GM19452 (cell line): Measurements from ENCODE around the gene CREB3L2.
"Not testable (repeated sequence)": the region's sequence is repeated elsewhere in the genome, so short reads cannot be mapped to it uniquely, and the experiment has no call there.

Experiments used
- ATAC-seq: cut with Tn5 transposase; IDR thresholded peaks from one replicate; pipeline ENCODE4 v1.9.1; 2021; ENCODE audit not compliant: unreplicated experiment

Gene CREB3L2

DNA sequence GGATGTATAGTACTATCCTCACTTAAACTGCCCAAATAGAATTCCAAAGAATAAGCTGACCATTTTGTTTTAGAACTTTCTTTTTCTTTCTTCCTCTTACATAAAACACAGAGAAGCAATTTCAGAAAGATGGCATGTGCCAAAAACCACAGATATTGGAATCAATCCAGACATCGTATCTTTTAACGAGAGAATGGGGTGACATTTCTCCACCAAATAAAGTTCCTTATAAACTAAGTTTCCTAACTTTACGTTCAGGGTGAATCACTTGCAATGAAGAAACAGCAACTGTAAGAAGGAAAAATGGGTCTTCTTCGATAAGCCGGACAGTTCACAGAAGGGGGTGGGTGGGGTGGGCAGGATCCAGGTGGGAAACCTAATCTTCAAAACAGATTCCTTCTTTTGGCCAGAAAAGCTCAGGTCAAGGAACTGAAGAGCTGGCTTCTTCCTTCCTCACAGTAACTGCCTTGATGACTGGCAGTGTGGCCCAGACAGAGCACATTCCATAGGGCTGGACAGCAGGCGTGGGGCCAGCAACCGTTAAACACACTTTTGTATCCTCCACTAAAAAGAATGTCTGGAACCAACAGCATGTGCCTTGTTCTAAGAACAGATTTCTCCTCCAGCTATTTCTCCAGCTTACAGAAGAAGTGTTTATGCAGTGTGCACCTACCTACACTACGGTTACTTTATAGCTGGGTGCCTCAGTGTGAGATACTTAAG, 31.5 kb downstream of the CREB3L2 start:
- no peak for ATAC-seq

DNA sequence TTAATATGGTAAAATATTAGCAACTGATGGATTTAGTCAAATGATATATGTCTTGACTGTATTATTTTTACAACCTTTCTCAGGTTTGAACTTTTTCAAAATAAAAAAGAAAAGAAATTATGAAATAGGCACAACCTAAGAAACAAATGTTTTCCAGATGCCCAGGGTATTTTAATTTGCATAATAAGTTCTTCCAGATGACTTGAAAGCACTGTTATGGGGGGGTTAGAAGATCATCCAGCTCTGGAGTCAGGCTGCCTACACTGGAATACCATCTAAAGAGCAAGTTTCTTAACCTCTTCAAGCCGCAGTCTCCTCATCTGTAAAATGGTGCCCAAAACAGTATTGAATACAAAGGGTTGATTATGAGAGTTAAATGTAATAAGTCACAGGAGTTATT, 32.1 kb downstream of the CREB3L2 start:
- no peak for ATAC-seq

DNA sequence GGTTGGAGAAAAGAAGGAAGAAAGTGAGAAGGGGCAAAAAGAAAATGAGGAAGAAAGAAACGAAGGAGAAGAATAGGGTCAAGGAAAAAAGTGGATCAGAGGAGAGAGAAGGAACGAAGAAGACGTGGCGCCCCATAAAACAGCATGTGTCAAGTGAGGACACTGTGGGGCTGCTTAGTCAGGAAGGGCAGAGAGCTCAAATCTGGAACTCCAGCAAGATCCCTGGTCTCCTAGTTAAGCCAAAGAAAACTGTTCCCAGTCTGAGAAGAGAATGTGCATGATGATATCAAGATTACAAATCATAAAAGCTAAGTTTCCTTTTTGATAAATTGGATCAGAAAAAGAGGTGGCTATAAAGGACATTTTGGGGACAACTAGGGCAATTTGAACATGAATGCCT, 33.0 kb downstream of the CREB3L2 start:
- ATAC-seq, result no peak

DNA sequence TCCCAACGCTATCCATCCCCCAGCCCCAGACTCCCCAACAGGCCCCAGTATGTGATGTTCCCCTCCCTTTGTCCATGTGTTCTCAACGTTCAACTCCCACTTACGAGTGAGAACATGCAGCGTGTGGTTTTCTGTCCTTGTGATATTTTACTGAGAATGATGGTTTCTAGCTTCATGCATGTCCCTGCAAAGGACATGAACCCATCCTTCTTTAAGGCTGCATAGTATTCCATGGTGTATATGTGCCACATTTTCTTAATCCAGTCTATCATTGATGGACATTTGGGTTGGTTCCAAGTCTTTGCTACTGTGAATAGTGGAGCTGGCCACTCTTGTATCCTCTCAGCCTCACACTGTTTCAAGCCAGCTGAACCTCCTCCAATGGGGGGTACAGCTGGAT, 33.5 kb downstream of the CREB3L2 start:
- not testable (repeated sequence) for ATAC-seq

DNA sequence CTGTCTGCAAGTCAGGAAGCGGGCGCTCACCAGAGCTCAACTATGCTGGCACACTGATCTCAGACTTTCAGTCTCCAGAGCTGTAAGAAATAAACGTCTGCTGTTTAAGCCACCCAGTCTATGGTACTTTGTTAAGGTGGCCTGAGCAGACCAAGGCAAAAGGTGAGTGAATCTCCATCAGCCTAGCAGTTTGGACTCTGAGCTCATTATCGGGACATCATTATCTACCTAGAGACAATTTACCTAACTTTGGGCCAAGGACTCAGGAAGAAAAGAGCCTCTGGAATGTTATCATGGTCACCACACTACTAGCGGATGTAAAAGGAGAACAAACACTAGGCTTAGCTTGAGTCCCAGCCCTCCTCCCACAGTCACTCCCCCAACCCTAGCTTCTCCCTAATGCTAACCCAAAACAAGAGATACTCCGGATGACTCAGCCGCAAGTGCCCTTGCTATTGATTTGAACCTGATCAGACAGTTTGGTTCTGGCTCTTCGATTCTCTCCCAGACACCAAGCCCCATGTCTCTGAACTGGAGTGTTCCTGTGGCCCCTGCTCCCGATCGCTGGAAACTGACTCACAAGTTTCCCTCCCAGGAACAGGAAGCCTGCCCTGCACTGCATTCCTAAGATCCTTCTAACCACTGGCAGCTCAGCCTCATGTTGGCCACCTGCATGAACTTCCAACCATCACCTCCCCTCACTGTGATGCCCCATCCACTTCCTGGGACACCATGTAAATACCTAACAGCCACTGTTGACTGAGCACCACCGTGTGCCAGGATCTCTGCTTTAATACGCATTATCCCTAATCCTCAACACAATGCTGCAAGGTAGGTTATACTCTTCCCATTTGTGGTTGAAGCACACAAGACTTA, 34.5 kb downstream of the CREB3L2 start:
- ATAC-seq, result no peak

DNA sequence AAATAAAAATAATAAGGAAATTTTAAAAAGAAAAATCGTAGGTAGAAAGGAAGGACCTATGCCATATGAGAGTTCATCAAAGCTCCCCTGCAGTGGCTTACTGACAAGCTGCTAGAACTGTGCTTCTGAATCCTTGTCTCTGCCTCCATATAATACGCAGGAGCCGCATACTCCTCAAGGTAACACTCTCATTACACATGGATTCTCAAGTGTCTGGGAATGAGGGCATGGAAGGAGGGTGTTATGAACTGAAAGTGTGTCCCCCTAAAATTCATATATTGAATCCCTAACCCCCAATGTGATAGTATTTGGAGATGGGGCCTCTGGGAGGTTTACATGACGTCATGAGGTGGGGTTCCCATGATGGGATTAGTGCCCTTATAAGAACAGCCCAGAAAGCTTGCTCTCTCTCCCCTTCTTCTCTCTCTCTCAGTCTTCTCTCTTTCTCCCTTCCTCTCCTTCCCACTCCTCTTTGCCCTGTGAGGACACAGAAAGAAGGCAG, 35.2 kb downstream of the CREB3L2 start:
- no peak for ATAC-seq

DNA sequence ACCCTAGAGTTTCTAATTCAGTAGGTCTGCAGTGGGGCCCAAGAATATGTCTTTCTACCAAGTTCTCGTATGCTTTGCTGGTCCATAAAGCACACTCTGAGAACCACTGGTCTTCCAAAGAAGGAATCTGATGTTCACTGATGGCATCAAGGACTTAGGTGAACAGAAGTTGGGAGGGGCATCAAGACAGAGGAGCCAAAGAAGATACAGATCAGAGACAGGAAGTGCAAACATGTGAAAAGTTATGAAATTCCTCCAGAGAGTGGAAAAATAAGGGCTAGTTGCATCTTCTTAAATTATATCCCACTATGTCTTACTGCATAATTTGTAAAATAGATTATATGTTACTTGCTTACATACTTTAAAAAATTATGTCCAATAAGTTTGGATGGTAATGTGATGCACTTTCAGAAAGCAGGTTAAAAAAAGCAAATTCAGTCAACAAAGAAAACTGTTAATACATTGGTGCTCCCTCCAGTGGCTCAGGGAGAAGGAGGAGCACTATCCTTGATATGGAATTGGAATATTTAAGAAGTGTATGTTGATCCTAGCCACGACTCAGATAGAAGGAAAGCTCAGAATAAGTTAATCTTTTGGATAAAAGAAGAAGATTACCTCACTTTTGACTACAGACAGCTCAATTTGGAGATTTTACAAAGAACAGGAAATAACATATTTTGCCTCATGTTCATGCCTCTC, 35.8 kb downstream of the CREB3L2 start:
- ATAC-seq, result no peak

DNA sequence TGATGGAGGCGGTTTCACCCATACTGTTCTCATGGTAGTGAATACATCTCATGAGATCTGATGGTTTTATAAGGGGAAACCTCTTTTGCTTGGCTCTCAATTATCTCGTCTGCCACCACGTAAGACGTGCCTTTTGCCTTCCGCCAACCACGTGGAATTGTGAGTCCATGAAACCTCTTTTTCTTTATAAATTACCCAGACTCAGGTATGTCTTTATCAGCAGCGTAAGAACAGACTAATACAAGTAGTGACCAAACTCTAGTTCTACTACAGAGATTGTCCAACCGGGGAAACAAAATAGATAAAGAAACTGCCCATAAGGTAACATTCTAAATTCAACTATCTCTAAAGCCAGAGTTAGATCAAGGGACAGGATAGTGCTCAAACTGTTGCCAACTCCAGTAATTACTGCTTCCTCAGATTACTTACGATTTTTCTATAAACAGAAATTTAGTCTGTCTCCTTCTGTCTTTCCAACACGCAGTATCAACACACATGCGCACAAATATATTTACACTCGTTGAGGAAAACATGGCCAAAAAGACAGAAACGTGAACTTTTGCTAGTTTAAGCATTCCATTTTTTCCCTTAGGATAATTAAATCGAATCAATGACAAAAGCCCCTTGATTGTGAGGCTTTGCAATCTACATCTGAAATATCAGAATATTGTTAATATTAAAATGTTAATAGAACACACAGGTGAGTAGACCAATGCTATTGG, 36.9 kb downstream of the CREB3L2 start:
- no peak for ATAC-seq

DNA sequence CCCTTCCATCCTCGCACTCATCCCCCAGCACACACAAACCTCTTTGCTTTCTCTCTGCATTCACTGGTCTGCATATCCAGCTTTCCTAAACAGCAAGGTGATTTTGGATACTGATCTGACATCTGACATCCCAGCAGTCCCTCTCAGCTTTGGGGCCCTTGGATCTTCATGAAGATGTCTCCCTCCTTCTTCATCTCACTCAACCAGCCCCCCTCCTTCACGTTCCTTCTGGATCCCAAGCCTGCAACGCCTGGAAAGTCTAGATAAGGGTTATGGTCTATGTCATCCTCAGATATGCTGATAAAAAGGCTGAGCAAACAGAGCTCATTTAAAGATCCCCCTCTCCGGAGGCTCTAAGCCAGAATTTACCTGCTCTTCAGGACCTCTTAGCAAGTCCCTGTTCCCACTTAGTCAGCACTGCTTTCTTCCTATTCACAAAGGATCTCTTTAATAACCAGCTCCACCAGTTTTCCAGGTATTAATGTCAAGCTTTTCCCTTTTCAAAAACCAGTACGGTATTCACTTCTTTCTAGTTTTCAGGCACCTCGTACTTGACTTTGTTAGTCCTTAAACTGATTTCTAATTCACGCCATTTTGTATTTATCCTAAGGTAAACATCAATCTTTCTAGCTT, 38.9 kb downstream of the CREB3L2 start:
- ATAC-seq, result no peak

DNA sequence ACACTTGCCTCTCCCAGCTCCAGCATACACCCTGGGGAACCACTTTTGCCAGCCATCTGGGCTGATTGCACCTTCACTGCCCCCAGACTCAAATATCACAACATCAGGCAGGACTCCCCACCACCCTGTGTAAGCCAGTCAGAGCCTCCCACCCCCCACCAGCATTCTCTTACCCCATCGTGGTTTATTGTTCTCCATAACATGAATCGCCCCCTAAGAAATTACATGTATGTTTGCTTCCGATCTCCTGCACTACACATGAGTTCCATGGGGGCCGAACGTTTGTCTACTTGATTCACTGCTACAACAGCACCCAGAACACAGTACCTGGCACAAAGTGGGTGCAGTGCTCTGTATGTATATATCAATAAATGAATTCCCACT, 39.4 kb downstream of the CREB3L2 start:
- ATAC-seq, result no peak

DNA sequence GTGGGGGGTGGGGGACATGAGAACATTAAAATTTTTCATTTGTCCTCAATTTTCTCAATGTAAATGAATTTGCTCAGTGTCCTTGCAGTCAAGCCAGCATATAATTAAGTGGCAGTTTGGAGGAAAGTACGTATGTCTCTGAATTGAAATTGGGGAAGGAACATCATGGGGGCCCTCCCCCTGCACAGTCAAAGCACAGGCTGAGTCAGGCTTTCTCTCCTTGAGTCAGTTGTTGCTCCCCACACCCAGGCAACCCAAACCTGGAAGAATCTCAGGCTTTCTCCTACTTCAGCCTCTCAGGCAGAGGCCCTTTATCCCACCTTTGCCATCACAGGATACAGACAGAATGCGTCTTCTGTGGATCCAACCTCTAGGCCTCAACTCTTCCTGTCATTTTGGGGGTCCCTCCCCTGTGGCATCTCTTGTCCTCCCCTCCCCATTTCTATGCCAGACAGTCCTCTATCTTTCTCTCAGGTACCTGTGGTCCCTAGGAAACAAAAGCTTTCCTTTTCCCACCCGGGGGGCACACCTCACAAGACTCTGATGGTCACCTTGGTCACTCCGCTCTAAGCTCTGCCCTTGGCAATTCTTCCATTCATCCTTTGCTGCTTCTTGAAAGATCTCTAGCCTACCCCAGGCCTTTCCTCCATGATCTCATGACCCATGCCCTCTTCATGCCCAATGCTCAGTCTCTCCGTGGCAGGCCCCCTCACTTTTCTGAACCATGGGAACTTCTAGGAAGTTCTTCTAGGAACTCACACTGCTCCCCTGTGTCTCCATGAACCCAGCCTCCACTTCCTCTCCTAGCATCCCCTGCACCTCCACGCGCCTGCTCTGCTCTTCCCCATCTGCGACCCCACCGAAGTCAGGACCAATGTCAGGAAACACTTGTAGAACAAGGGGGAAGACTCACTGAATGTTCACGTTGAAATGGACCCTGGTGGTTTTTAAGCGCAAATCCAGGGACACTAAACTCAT, 40.4 kb downstream of the CREB3L2 start:
- ATAC-seq, result no peak

DNA sequence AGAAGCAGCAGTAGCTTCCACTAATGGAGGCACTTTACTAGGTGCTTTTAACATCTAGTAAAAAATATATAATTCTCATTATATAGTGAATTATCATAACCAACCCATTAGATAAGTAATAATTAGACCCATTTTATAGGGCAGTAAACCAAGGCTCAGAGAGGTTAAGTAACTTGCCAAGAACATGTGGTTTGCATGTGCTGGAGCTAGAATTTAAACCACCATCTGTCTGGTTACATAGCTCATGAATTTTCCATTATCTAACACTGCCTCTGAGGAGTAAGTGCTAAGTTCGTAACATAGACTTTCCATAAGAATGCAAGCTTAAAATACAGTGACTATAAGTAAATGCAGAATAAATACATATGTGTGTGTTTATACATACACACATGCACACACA, 41.9 kb downstream of the CREB3L2 start:
- no peak for ATAC-seq

DNA sequence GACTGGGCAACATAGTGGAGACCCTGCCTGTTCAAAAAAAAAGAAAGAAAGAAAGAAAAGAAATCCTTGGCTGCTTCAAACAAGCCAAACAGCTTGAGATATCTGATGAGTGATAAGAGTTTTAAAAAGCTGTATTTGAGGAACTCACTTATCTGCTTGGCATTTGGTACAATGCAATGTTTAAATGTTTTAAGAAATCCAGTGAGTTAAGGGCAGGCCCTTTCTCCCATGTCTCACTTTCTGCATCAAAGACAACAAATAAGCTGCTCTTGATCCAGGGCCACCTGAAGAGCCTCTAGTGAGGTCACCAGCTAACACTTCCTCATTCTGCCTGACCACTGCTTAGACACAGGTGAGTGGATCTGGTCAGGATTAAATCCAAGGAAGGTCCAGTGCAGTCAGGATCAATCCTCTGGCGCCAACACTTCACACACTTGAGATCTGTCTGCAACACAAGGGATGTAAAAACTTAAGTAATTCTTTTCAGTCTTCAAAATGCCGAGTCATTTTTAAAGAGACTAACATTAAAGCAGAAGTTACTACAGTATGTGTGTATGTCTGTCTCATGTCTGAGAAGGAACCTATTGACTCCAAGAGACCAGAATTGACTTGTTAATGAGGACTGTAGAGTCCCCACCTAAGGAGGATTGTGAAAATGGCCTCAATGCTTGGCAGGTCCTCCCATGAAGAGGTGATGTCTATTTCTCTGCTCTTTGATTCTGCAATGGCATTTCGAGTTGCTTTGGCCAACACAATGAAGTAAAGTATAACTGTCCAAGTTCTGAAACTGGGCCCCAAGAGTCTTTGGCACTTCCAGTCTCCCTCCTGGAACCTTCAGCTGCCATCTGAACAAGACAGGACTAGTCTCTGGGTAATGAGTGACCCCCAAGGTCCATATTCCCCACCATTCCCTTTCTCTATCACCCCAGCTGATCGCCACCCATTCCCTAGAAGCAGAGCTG, 43.1 kb downstream of the CREB3L2 start:
- ATAC-seq, result peak; percentile 53

DNA sequence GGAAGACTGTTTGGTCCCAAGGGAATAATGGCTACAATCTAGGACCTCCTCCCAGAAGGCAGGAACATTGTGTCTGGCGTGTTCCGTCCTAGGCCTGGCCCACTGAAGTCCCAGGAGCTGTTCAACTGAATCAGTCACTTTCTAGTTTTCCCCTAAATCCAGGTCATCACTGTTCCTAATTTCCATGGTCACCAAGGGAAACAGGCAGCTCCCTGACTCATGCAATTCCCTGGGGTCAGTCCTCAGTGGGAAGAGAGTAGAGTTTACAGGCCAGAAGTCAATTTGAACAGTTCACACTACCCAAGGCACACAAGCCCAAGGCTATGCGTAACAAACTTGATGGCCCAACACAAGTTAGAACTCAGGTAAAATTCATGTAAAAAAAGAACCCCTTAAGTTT, 44.0 kb downstream of the CREB3L2 start:
- no peak for ATAC-seq

DNA sequence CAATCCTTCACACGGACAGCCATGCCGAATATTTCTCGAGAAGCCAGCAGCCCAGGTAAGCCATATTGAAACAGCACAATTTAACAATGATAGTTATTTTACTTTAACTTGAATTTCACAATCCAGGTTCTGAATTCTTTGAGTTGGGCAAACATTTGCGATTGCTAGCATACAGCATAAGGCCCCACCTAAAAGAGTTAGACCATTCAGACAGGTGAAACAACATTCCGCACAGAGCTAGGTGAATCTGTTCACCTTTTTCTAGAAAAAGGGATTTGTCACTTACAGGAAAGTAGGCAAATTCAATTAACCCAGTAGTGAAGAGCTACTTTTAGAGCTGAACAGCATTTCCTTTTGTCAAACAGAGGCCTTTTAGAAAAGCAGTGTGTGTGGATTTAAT, 45.3 kb downstream of the CREB3L2 start:
- ATAC-seq, result no peak

DNA sequence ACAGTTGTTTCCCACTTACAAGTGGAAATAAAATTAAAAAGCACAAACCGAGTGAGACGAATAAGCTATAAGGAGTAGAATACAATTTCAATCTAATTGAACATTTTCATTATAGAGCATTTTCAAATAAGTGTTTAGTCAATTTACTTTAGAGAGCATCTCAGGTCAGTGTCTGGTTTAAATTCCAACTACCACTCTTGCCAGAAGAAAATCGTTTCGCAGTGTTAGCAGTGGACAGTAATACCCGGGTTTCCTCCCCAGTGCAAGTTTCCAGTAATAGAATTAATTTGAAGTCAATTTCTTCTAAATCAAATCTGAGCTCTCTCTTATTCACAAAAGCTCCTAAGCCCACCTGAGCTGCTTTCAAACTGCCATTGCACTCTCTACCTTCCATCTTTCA, 45.7 kb downstream of the CREB3L2 start:
- ATAC-seq, result no peak

DNA sequence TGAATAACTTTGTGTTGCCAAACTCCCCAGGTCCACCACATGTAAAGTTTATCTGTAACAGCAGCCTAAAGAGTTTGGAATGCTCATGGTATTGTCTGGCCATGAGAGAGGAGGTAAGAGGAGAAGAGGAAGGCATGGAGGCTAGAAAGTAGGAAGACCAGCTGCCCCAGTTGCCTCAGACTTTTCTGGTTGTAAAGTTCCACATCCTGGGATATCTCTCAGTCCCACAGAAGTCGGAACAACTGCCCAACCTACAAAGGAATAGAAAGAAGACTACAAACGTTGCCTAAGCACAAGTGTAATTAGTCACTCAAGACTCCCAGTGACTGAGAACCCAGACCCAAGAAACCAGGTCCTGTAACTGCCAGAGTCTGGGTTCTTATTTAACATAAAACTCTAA, 47.3 kb downstream of the CREB3L2 start:
- ATAC-seq, result no peak
